D721Med (cell line): ENCODE results near the gene LRRC45.

ENCODE experiments used
- DNase-seq: peaks from one replicate; pipeline ENCODE4 v3.0.0; 2011; ENCODE audit warnings: low spot score; ENCODE audit not compliant: insufficient read length
- FAIRE-seq: peaks from 2 replicates; lab custom pipeline; 2011; peaks lifted over from hg19 to GRCh38; lab: Jason Lieb, UNC
- CTCF ChIP-seq: IDR thresholded peaks from 2 replicates; pipeline ENCODE4 v1.5.1; 2012; ENCODE audit warnings: mild to moderate bottlenecking, control low read depth; ENCODE audit not compliant: insufficient read depth; ENCODE audit errors: missing control alignments

The LRRC45 gene

GRCh38 chr17:82046903-82047302 lies 23.8 kb downstream of the LRRC45 start:
- no peak for DNase-seq
- FAIRE-seq = no peak
- TF ChIP-seq CTCF = no peak

- no peak for TF ChIP-seq CTCF
- DNase-seq (no peak), FAIRE-seq (no peak)
These were observed 24.3 kb downstream of the LRRC45 start for GRCh38 chr17:82047379-82047778.

- DNase-seq (no peak), FAIRE-seq (no peak)
- no peak for TF ChIP-seq CTCF
These were observed 24.9 kb downstream of the LRRC45 start for GRCh38 chr17:82047914-82048570.

GRCh38 chr17:82048571-82048971 lies 25.5 kb downstream of the LRRC45 start:
- FAIRE-seq = no peak
- no peak for DNase-seq
- no peak for TF ChIP-seq CTCF

- no peak for FAIRE-seq
- TF ChIP-seq CTCF = no peak
- no peak for DNase-seq
These were observed 26.0 kb downstream of the LRRC45 start for GRCh38 chr17:82049106-82049505.

- TF ChIP-seq CTCF = no peak
- DNase-seq (no peak), FAIRE-seq (no peak)
These were observed 26.4 kb downstream of the LRRC45 start for GRCh38 chr17:82049521-82049971.

GRCh38 chr17:82050152-82050760 lies 27.2 kb downstream of the LRRC45 start:
- DNase-seq (no peak), FAIRE-seq (no peak)
- no peak for TF ChIP-seq CTCF
